H1 (cell line): ENCODE data around the gene ABHD14A.

Experiments
- HDAC2 ChIP-seq, 2 experiments: fragments of 300-600 bp in 1 of 2; sonication (generic) in 1 of 2; IDR thresholded peaks; 2 replicates each; pipeline ENCODE4 v1.6.1; 2011 to 2012; ENCODE audit warnings: low read depth in 2 of 2, low read length in 2 of 2, mild to moderate bottlenecking in 2 of 2, moderate library complexity in 2 of 2, borderline replicate concordance in 1 of 2, inconsistent platforms in 1 of 2
- JUN ChIP-seq: IDR thresholded peaks from 2 replicates; pipeline ENCODE4 v1.6.1; 2011; ENCODE audit warnings: low read depth, mild to moderate bottlenecking, improper control_type of control experiment, low read length
- PHF8 ChIP-seq: fragments of 200-600 bp; sonication (generic); conservative IDR thresholded peaks from 2 replicates; pipeline ENCODE4 v1.7.1; 2012; ENCODE audit warnings: low read depth, mild to moderate bottlenecking, inconsistent platforms, low read length, moderate library complexity
- POLR2A ChIP-seq, 2 experiments: IDR thresholded peaks; 1 replicate in 1 of 2; 2 replicates in 1 of 2; pipeline ENCODE4 v1.6.1; 2011; ENCODE audit warnings: low read depth in 2 of 2, low read length in 2 of 2, mild to moderate bottlenecking in 2 of 2; ENCODE audit errors: control extremely low read depth in 1 of 2
- RAD21 ChIP-seq, 2 experiments: IDR thresholded peaks in 1 of 2; conservative IDR thresholded peaks in 1 of 2; 2 replicates each; pipeline ENCODE4 v1.6.1; 2011; ENCODE audit warnings: low read depth in 2 of 2, low read length in 2 of 2, improper control_type of control experiment in 1 of 2, inconsistent platforms in 1 of 2, mild to moderate bottlenecking in 1 of 2, moderate library complexity in 1 of 2
- RBBP5 ChIP-seq: IDR thresholded peaks from 2 replicates; pipeline ENCODE4 v1.7.1; 2012; ENCODE audit warnings: low read depth, mild to moderate bottlenecking, inconsistent platforms, low read length, moderate library complexity, borderline replicate concordance
- SRF ChIP-seq: IDR thresholded peaks from 2 replicates; pipeline ENCODE4 v1.6.1; 2011; ENCODE audit warnings: mild to moderate bottlenecking, low read depth, low read length, moderate library complexity
- TF ChIP-seq, protein P1 (sequence below), 3 experiments: IDR thresholded peaks; 1 replicate in 2 of 3; 2 replicates in 1 of 3; pipeline versions ENCODE4 v1.5.1 to v1.6.1; 2011; ENCODE audit warnings: low read length in 3 of 3, mild to moderate bottlenecking in 3 of 3, inconsistent platforms in 2 of 3, low read depth in 1 of 3, moderate library complexity in 1 of 3; ENCODE audit not compliant: insufficient read depth in 1 of 3; ENCODE audit errors: control extremely low read depth in 1 of 3

DNA sequence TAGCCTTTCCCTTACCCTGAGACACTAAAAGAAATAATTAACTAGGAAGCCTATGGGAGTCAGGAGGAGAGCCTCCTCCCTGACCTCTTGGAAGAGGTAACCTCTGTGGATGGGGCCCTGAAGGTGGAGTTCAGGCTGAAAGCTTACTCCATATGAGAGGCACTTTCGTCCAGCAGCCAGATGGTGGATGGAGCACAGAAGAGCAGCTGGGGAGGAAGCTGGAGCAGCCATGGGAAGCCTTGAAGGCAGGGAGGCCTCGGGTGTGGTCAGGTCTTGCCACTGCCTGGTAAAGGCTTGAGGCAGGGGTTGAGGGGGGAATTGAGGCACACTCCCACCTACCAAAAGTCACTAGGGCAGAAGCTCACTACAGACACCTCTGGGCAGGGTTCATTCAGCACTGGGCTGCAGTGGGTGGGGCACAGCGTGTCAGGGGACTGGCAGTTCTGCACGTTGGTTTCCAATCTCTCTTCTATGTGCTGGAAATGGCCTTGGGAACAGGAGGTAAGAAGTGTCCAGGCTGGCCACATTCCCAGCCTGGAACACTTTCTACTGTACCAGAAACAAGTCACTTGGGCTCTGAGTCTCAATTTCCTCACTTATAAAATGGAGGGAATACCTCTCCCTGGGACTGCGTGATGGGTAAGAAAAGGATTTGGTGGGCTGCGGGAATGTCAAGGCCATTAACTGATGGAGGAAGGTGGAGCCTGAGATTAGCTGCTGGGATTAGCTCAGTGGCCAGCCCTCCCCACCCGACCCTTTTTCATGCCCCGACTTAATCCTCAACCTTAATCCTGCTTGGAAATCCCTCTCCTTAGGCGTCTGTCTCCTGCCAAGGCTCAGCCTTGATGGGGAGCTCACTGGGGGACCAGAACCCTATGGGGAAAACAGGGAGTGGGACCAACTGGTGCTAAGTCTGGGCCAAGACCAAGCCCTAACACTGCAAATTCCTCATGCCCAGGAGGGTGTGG lies 13.0 kb upstream of the ABHD14A start:
- TF ChIP-seq, protein P1, sequence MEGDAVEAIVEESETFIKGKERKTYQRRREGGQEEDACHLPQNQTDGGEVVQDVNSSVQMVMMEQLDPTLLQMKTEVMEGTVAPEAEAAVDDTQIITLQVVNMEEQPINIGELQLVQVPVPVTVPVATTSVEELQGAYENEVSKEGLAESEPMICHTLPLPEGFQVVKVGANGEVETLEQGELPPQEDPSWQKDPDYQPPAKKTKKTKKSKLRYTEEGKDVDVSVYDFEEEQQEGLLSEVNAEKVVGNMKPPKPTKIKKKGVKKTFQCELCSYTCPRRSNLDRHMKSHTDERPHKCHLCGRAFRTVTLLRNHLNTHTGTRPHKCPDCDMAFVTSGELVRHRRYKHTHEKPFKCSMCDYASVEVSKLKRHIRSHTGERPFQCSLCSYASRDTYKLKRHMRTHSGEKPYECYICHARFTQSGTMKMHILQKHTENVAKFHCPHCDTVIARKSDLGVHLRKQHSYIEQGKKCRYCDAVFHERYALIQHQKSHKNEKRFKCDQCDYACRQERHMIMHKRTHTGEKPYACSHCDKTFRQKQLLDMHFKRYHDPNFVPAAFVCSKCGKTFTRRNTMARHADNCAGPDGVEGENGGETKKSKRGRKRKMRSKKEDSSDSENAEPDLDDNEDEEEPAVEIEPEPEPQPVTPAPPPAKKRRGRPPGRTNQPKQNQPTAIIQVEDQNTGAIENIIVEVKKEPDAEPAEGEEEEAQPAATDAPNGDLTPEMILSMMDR (IDR thresholded peaks at IDR 0.05; ENCODE audit: control extremely low read depth in 1 of 3, insufficient read depth in 1 of 3, low read depth in 1 of 3, low read length in 3 of 3) = no peak
- TF ChIP-seq POLR2A (IDR thresholded peaks at IDR 0.05; ENCODE audit: control extremely low read depth in 1 of 2, low read depth in 2 of 2, low read length in 2 of 2) (no peak), JUN (no peak), RBBP5 (no peak), RAD21 (IDR thresholded peaks at IDR 0.05 in 1 of 2, conservative IDR thresholded peaks at IDR 0.05 in 1 of 2; ENCODE audit: low read depth in 2 of 2, low read length in 2 of 2) (no peak), PHF8 (no peak), SRF (no peak), HDAC2 (IDR thresholded peaks at IDR 0.05; ENCODE audit: borderline replicate concordance in 1 of 2, low read depth in 2 of 2, low read length in 2 of 2) (no peak)
